HG03432 (cell line): Measurements from ENCODE around the gene LRRC71.

Experiments
- ATAC-seq: cut with Tn5 transposase; IDR thresholded peaks from one replicate; pipeline ENCODE4 v1.9.1; 2021; ENCODE audit warnings: mild to moderate bottlenecking, moderate library complexity; ENCODE audit not compliant: unreplicated experiment

LRRC71 gene

GRCh38 chr1:156920233-156921052 is at the start of gene LRRC71:
TSS of gene LRRC71 (plus strand) at chr1:156920632. CDS start at chr1:156920804, 172 bp downstream.
- peak; percentile 48 for ATAC-seq

DNA sequence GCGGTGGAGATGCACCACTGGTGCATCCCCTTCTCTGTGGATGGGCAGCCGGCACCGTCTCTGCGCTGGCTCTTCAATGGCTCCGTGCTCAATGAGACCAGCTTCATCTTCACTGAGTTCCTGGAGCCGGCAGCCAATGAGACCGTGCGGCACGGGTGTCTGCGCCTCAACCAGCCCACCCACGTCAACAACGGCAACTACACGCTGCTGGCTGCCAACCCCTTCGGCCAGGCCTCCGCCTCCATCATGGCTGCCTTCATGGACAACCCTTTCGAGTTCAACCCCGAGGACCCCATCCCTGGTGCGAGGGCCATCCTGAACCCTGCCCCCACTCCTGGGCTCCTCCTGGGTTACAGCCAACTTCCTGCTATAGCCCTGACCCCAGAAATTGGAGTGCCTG is 46.8 kb upstream of the LRRC71 start:
- no peak for ATAC-seq

GRCh38 chr1:156874142-156874541 is 46.3 kb upstream of the LRRC71 start:
- no peak for ATAC-seq

DNA sequence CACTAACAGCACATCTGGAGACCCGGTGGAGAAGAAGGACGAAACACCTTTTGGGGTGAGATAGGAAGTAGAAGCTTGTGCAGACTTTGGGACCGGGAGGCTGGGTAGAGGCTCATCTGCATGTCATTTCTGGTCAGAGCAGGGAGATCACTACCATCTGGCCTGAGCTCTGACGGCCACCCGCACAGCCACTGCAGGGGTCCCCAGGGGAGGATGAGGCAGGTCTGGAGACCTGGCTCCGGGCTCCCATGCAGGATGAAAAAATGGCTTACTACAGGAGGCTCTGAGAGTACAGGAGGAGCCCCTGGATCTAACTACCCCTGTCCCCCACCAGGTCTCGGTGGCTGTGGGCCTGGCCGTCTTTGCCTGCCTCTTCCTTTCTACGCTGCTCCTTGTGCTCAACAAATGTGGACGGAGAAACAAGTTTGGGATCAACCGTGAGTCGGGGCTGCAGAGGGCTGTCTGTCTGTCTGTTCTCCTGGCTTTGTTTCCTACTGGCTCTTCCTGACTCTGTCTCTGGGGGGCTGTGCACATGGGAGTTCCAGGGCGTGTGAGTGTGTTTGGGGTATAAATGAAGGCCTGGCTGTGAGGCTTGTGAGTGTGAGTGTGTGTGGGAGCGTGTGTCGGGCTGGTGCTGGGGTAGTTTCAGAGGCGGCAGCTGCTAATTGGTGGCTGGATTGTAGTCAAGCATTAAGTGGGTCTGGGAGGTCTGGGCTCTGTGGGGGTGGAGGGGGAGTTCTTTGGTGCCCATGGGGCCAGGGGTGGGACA is 45.7 kb upstream of the LRRC71 start:
- no peak for ATAC-seq

GRCh38 chr1:156875341-156875615 is 45.2 kb upstream of the LRRC71 start:
- ATAC-seq: no peak

- no peak for ATAC-seq
Observed at GRCh38 chr1:156876281-156876680, 44.2 kb upstream of the LRRC71 start.

DNA sequence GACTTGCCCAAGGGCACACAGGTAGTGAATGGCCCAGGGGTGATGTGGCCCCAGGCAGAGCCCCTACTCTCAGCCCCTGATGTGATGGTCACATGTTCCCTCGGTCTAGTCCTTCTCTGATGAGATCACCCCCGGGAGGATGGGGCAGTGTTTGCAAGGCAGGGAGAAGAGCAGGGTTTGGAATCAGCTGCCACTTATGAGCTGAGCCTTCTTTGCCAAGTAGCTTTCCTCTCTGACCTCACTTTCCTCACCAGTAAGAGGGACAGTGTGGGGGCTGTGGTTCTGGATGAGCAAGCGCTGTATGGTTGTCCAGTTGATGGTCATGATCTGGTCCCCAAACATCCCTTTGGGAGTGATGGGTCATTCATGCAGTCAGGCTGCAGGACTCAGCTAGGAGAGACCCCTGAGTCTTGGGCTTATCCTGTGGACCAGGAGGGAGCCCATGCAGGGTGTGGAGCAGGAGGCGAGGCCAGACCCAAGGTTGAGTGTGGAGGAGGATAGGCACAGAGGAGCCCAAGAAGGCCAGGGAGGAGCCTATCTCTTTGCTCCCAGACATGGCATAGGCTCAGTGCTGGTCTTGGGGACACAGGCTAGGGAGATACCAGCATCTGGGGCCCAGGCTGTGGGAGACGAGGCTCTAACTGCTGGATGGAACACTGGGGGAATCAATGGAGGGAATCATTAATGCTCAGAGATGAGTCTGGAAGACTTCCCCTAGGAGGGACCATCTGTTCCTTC is 42.8 kb upstream of the LRRC71 start:
- no peak for ATAC-seq

DNA sequence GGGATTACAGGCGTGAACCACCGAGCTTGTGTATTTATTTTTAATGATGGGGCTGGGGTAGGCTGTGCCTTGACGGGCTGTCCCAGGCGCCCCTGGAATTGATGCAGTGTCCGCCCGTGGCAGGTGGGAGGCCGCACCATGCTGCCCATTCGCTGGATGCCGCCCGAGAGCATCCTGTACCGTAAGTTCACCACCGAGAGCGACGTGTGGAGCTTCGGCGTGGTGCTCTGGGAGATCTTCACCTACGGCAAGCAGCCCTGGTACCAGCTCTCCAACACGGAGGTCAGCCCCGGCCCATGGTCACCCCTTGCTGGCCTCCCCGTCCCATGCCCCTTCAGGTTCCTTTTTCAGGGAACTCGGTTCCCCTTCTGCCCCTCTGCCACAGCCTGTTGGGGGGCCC is 40.6 kb upstream of the LRRC71 start:
- no peak for ATAC-seq

DNA sequence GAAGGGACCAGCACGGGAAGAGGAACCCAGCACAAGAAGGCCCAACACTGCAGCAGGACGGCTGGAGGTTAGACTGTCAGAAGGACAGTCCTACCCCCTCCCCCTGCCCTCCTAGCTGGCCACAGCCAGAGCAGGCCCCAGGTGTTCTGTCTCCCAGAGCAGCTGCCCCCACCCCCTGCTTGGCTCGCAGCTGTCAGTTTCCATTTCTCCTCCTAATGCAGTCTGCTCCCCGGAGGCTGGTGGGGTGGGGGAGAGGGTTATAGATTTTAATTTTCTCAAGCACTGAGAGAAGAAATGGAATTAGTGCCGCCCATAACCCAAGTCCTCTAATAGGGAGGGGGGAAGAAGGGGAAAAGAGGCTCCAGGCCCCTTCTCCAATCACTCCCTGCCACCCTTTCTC is 40.0 kb upstream of the LRRC71 start:
- no peak for ATAC-seq

- no peak for ATAC-seq
Observed at GRCh38 chr1:156881101-156881500, 39.3 kb upstream of the LRRC71 start.

- no peak for ATAC-seq
Observed at GRCh38 chr1:156881663-156882062, 38.8 kb upstream of the LRRC71 start.

DNA sequence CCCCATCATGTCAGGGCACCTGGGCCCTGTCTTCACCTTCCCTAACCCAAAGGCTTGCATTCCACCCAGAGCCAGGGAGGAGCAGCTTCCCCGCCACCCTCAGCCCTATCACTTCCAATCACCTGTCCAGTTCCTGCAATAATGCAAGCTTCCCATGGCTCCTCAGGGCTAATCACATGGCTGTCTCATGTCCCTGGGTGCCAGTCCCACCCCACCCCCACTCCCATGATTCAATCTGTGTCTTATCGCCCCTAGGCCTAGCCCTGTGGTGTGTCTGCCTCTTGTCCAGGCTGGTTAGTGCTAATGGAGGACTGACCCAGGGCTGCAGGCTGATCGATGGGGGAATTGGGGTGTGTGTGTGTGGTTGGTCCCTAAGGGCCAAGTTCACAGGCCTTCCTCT is 37.9 kb upstream of the LRRC71 start:
- no peak for ATAC-seq

- ATAC-seq: no peak
Observed at GRCh38 chr1:156883919-156884318, 36.5 kb upstream of the LRRC71 start.

DNA sequence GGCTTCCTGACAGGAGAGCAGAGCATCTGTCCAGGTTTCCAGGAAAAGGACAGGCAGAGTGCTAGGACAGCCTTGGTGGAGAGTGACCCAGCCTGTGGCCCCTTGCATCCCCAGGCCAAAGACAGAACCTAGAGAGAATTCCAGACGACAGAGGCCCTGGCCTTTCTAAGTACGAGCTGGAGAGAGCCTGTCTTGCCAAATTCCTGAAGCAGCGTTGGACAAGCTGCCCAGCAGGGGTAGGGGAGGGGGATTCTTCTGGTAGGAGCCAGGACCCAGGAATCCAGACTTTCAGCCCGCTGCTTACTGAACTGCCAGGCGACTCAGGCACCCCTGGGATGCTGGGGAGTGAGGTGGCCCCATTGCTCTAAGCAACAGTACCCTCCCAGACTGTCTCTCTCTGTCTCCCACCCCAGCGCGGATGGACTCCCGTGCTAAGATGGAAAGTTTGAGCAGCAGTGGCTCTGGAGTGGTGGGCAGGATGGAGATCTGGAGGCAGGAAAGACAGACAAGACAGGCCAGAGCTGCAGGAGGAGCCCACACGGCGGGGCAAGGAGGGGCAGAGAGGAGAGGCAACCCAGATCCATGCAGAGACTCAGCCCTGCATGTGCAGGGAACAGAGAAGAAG is 35.8 kb upstream of the LRRC71 start:
- ATAC-seq: no peak

GRCh38 chr1:156885314-156885713 is 35.1 kb upstream of the LRRC71 start:
- no peak for ATAC-seq

DNA sequence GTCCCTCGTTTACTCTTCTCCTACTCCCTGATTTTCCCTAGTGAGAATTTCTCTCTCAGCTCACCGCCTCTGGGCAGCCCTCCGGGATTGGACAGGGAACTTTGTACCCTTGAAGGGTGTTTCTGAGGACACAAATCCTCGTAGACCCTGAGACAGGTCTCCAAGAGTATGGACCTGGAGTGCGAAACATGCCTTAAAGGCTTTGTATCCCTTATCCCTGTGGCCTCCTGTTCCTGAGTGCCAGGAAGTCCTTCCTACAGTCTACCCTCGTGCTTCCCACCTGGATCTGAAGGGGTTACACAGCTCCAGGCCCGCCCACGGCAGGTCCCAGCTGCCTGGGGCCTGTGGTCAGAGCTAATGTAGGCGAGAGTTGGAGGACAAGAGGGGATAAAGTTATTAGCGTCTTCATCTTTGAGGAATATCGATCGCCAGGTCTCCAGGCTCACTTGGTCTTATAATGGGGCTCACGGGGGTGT is 34.5 kb upstream of the LRRC71 start:
- no peak for ATAC-seq

DNA sequence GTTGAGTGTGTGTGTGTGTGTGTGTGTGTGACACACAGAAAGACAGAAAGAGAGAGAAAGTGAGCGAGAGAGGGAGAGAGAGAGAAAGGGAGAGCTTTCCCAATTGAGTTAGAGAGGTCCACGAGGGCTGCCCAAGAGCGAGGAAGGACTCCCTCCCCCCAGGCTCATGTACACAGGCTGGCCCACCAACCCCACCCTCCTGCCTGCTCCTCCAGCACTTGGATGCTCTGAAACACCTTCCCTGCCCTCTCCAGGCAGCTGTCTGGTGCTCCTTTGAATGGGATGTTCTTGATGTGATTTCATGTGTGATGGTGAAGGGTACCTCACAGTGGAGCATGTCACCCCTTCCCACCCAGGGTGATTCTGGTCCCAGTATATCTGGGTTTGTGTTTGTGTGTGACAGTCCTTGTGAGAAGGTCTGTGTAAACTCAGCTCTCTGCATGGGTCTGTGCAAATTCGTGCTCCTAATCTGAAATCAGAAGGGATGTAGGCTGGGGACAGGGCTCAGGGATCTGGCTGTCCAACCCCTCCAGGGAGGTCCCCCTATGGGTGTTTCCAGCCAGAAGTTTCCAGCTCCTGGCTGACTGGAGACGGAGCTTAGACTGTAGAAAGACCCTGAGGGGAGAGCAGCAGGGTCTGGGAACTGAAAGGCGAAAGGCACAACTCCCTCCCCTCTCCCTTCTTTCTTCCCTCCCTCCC is 33.7 kb upstream of the LRRC71 start:
- ATAC-seq: no peak

DNA sequence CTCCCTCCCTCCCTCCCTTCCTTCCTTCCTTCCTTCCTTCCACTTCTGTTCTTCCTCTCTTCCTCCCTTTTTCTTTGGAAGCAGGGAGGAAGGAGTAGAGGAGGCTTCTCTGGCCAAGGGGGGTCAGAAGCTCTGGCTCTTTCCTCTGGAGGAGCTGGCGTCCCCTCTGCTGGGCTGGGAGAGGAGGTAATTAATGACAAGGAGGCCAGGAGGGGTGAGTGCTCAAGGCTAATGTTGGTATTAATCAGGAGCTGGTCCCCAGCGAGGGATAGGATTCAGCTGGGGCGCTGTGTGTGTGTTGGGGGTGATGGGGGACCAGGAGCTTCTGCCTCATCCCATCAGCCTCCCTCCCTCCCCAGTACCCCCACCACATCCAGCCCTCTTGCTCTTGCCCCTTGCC is 33.1 kb upstream of the LRRC71 start:
- no peak for ATAC-seq

DNA sequence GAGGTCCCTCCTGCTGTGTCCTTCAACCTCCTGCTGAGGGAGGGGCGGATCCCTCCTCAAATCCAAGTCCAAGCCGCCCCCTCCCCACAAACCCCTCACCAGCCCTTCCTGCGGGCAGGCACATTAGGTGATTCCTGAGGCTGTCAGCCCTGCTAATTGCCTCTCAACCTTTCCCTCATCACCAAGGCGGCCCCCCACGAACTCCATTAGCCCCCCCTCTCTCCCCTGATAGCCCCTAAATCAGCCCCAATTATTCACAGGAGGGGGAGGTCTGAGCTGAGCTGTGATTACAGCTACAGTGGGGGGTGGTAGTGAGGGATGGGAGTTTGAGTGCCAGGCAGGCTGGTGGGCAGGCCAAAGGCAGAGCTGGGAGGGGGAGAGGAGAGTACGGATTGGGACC is 32.7 kb upstream of the LRRC71 start:
- no peak for ATAC-seq

- ATAC-seq: no peak
Observed at GRCh38 chr1:156889802-156890580, 30.4 kb upstream of the LRRC71 start.
